Suprapubic skin (tissue), 4 donors: ENCODE data around the gene OSGIN1.

Source experiments
- CTCF ChIP-seq, 2 donors: fragments of 200-600 bp in 1 of 2; fragments of 450-650 bp in 1 of 2; sonication (generic) in 1 of 2; IDR thresholded peaks; one replicate each; pipeline ENCODE4 v1.5.1; 2016 to 2019; ENCODE audit warnings: antibody characterized with exemption in 2 of 2, mild to moderate bottlenecking in 1 of 2, moderate library complexity in 1 of 2
- EP300 ChIP-seq: sonication (generic); formaldehyde crosslinking; IDR thresholded peaks from one replicate; pipeline ENCODE4 v1.6.1; 2017; ENCODE audit warnings: antibody characterized with exemption
- POLR2A ChIP-seq, 2 donors: fragments of 450-650 bp; IDR thresholded peaks; one replicate each; pipeline ENCODE4 v1.6.1; 2017; ENCODE audit warnings: antibody characterized with exemption in 2 of 2, mild to moderate bottlenecking in 2 of 2, moderate library complexity in 2 of 2
- POLR2AphosphoS5 ChIP-seq, 3 donors: sonication (generic); formaldehyde crosslinking; IDR thresholded peaks; one replicate each; pipeline ENCODE4 v1.6.1; 2017; ENCODE audit warnings: antibody characterized with exemption in 3 of 3

GRCh38 chr16:83906683-83907082 lies 46.4 kb upstream of the OSGIN1 start:
- TF ChIP-seq EP300 (no peak), CTCF (IDR thresholded peaks at IDR 0.05) (no peak), POLR2AphosphoS5 (IDR thresholded peaks at IDR 0.05) (no peak), POLR2A (IDR thresholded peaks at IDR 0.05) (no peak)
